DMS153 (cell line): ENCODE results near the gene RAB37.

Source experiments
- DNase-seq: peaks from one replicate; lab custom pipeline; 2025; lab: John Stamatoyannopoulos, UW

Gene RAB37

DNA sequence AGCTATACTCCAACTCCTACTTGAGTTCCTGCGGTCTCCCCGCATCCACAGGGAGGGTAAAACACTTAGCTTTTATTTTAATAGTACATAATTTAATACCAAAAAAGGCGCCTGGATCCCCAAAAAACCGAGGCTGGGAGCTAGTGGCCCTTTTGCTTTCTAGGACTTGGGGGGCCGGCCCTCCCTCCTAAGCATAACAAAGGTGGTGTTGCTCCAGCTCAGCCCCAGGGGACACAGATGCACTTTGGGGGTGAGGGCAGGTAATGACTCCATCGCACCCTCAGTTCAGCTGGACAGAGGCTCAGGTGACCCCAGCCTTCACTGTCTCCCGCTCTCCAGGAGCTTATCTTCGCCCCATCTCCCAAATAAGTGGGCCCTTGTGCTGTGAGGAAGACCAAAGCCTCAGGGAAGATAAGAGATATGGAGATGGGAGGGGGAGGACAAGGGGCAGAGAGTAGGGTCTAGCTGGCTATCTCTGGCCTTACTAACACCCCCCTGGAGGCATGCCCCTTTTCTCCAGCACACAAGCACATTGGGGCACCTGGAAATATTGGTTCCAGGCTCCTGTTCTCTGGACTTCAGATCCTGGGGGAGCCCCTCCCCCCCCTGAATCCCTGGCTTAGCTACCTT, 8.6 kb downstream of the RAB37 start:
- DNase-seq = no peak

DNA sequence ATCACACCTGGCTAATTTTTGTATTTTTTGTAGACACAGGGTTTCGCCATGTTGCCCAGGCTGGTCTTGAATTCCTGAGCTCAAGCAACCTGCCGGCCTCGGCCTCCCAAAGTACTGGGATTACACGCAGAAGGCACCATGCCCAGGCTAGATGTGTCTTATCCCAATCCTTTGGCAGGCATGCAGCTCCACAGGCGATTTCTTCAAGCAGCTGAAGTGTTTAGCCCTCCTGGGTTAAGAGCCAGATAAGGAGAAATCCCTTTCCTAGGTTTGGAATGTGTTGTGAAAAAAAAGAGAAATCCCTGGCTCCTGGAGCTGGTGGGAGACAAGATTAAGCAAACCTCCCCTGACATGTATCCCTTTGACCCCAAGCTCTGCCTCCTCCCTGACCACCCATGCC, 9.3 kb downstream of the RAB37 start:
- DNase-seq = no peak

DNA sequence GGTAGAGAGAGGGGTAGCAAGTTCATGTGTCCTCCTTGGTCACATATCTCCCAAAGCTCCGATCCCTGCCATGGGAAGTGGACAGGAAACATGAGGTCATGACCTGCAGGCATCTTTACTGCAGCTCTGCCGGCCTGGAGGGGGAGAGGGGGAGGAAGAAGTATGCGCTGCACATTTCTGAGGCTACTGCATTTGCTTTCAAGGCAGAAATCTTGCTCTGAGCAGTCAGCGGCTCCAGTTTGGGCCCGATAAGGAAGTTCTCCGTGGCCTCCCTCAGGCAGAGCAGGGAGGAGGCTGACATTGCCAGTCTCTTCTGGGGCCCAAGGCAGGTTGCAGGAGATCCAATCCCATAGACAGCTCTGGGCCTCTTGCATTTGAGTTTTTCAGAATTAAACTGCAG, 9.9 kb downstream of the RAB37 start:
- no peak for DNase-seq

DNA sequence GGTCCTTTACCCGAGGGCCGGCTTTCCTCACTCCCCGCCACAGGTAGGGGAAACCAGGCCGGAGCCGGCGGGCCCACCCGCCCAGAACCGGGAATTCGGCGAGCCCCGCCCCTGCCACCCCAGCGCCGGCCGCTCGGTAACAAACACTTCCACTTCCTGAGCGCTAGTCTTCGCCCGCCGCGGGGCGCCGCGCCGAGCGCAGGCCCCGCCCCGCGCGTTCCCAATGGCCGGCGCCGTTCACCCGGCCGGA, 11.1 kb downstream of the RAB37 start:
- peak; percentile 82 for DNase-seq

DNA sequence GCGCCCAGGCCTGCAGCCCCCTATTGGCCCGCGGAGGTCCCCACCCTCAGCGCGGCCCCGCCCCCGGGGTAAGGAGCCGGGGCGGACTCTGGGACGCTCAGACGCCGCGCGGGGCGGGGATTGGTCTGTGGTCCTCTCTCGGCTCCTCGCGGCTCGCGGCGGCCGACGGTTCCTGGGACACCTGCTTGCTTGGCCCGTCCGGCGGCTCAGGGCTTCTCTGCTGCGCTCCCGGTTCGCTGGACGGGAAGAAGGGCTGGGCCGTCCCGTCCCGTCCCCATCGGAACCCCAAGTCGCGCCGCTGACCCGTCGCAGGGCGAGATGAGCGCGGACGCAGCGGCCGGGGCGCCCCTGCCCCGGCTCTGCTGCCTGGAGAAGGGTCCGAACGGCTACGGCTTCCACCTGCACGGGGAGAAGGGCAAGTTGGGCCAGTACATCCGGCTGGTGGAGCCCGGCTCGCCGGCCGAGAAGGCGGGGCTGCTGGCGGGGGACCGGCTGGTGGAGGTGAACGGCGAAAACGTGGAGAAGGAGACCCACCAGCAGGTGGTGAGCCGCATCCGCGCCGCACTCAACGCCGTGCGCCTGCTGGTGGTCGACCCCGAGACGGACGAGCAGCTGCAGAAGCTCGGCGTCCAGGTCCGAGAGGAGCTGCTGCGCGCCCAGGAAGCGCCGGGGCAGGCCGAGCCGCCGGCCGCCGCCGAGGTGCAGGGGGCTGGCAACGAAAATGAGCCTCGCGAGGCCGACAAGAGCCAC, 11.6 kb downstream of the RAB37 start, which contains the start of gene NHERF1:
TSS of gene NHERF1 (plus strand) at position 100 of the 750 bp plus-strand sequence. CDS start at position 319, 219 bp downstream.
- DNase-seq = no peak

DNA sequence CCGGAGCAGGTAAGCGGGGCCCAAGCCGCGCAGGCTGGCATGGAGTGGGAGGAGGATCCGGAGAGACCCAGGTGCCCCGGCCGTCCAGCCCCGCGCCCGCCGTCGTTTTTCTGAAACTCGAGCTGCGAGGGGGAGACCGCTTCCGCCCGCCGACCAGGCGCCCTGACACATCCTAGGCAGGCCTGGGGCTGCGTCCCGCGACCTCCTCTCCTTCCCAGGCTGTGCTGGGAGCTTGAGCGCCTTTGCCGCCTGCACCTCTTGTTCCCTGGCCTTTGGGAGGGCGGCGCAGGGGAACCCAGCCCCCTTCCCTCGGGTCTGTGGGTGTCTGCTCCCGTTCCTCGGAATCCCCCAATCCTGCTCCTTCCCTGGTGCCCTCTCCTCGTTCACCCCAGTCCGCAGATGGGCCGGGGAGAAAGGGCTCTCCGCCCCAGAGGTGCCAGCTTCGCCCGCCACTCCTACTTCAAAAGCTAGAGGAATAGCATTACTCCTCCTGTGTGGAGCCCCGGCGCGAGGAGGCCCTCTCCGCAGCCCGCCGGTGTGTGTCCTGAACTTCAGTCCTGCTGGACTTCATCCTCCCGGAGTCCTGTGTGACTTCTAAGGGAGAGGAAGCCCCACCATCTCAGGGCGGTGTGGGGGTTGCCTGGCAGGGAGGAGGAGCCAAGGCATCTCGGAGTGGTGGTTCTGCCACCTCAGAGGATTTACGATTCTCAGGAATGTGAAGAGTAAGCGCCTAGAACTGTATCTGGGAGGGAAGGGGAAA, 12.4 kb downstream of the RAB37 start:
- no peak for DNase-seq

DNA sequence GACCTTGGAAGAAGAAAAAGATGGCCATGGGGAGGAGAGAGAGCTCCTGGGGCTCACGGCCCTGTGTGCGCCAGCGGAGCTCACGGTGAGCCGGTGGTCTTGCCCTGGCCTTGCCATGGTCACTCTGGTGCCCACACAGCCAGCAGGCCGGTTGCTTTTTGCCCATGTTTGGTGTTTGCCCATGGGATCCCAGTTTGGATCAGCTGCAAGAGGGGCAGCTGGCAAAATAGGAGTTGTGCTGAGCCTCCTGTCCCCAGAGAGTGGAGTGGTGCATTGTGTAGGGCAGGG, 12.9 kb downstream of the RAB37 start:
- DNase-seq = no peak

DNA sequence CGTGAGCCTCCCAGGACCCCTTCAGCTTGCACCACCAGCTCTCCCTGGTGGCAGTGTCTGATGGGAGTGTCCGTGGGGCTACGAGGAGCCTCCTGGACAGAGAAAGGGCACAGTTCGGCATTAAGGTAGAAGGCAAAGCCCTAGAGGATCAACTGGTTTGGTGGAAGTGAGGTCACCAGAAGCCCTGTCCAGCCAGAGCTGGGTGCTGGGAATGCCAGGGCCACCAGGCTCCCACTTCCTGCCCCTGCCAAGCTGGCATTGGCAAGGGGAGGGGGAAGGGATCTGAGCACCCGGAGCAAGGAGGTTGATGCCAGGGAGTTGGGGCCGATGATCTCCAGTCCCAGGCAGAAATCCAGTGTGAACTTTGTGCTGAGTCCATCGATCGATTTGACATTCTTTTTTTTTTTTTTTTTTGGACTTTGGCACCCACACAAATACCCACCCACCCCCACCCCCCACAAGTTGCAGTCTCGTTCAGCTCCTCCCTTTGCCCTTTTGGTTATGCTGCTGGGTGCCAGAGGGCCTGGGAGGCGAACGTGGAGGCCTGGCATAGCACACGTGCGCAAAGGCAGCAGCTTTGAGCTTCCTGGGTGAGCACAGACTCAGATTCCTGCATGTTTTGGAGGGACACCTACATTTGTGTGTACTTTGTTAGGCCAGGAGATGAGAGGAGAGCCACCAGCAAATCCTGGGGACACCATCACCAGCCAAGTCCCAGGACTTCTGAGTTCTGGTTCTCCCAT, 13.4 kb downstream of the RAB37 start:
- DNase-seq = no peak

DNA sequence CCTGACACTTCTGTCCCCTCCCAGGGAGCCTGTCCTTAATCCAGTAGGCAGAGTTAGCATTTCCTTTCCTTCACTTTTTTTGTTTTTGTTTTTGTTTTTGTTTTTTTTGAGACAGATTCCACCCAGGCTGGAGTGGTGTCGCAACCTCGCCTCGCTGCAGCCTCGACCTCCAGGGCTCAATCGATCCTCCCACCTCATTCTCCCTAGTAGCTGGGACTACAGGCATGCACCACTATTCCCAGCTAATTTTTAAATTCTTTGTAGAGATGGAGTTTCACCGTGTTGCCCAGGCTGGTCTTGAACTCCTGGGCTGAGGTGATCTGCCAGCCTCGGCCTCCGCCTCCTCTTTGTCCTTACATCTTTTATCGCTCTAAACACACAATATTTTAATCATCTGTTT, 15.4 kb downstream of the RAB37 start:
- no peak for DNase-seq

DNA sequence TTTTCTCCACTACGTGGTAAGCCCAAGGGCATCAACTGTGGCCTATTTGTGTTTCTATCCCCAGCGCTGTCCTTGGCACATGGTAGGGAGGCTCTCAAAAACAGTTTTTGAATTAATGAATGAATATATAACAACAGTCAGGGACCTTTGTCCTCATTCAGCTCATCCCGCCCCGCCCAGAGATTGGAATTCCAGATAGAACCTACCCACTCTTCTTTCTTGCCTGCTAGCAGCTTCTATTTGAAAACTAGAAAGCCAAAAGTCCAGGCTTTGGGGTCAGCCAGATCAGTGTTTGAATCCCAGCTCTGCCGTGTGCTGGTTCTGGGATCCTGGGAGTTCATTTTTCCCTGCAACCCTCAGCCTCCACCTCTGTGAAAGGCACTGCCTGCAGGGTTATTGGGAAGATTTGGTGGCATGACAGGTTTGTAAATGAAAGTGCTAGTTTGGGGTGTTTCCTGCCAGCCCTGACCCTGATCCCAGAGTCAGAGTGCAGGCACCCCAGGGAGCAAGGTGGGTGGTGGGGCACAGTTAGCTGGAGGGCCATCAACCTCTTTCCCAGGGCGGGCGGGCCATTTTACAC, 15.9 kb downstream of the RAB37 start:
- DNase-seq = no peak

DNA sequence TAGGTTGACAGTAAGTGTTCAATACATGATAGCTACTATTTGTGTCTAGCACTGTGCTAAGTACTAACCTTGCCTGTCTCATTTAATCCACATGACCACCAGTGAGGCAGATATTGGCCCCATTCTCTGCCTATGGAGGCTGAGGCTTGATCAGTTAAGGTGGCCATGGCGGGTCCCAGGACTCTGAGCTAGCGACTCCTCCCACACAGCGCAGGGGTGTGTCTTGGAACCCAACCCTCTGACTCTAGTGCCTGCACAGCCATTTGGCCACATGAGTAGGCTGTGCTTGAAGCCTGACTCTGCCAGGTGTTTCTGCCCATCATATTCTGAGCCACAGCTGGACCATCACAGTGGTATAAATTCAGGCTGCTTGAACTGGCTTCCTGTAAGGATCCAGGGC, 17.8 kb downstream of the RAB37 start:
- no peak for DNase-seq

DNA sequence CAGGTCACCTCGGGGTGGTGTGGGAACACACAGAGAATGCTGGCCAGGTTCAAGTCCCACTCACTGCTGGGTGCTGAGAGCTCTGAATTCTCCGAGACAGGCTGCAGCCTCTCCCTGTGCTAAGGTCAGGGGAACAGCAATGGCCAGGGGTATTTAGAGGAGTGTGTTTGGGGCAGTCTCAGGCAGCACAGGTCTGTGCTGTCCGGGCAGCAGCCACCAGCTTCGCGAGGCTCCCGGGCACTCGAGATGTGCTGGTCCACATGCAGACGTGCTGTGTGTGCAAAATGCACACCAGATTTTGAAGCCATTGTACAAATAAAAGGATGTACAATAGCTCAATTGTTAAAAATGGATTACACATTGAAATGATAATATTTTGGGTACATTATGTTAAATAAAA, 18.5 kb downstream of the RAB37 start:
- no peak for DNase-seq

DNA sequence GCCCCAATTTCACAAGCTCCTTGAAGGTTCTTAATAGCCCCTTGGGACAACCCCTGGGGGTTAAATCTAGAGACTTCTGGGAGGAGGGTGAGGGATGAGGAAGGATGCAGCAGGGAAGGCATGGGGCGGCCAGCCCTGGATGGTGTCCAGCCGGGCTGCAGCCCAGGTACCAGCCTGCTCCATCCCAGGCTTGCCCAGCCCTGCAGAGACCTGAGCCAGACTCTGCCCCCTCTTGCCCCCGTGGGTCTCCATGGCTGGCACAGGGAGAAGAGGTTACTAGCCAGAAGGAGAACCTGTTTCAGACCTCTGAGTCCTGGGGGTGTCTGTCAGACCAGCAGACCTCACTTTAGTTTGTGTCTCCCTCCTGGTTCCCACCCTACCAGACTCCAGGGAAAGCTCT, 19.8 kb downstream of the RAB37 start:
- DNase-seq = no peak

DNA sequence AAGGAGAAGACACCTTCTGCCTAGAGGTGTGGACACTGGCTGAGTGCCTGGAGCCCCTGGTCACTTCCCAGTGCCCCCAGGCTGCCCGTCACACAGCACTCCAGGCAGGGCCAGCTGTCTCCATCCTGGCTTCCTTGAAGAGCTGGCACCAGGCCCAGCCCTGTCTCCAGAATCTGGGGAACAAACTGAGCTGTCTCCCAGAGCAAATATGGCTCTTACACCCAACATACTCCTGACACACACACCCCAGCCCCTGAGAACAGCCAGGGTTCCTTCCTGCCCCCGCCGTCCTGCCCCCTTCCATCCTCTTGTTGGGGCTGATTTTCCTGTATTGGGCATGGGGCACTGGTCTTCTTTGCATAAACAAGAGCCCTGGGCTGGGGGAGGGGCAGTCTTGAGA, 20.4 kb downstream of the RAB37 start:
- peak; percentile 23 for DNase-seq

DNA sequence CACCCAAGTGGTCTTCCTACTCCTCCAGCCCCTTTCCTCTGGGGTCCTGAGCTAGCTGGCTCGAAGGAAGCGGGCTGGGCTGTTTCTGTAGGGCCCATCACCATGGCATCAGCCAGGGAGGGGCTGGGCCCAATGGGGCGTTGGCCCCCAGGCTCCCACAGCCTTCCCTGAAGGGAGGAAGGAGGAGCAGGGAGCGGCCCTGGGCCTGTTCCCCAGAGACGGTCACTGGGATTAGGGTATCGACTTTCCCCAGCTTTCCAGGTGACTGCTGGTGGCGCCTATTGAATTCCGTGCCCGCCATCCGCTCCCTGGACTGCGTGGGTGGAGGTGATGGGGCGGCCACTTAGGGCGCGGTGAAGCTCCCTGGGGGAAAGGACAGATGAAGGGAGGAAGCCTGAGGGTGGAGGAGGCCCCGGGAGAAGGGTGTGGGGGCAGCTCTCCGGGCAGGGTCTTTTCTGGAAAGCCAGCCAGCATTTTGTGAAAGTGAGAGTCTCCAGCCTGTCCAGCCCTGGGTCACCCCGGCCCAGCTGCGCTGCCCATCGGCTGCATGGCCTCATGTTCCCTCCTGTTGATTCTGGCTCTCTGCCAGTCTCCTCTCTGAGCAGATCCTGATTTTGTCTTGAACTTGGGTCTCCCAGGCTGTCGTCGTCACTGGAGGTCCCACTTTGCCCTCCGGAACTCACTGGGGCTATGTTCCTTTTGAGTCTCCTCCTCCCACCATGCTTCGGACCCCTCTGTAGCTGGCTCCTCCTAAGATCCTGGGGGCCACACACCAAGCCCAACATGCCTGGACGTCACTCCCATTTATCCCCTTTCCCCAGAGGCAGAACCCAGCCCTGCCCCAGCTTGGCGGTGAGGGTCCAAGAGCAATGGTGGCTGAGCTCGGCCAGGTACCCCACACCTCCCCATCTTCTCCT, 21.1 kb downstream of the RAB37 start:
- peak; percentile 65 for DNase-seq

DNA sequence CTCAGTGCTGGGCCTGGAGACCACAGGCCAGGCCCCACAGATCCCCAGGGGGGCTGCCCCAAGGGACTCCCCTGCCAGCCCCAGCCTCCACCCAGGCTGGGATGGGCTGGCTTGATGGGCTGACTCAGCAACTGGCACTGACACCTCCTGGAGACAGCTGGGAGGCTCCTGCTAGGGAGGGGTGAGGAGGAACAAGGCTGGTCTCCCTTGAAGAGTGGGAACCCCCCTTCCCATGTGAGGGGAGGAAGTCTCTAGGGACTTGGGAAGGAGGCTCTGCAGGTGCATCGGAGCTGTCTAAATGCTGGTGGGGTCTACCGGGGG, 21.8 kb downstream of the RAB37 start:
- no peak for DNase-seq

DNA sequence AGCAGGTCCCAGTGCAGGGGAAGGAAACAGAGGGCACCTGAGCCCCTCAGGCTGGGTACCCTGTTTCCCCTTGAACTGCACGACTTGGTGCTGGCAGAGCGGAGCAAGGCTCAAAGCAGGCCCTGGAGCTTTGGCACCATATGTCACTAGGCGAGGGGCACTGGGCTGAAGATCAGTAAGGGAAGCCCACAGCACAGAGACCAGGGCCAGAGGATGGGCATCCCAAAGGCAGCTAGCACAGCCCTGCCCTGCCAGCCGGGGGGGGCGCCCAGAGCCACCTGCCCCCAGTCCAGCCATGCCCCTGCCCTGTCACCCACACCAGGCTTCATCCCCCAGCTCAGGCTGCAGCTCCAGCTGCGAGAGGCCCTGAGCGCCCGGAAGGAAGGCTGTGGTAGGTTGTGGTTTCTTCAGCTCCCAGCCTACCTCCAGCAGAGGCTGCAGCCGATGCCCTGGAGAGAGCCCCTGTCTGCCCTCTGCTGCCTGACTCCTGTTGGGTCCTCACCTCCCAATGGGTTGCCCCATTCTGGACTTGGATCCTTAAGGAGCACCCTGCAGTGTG, 22.3 kb downstream of the RAB37 start:
- DNase-seq = no peak

DNA sequence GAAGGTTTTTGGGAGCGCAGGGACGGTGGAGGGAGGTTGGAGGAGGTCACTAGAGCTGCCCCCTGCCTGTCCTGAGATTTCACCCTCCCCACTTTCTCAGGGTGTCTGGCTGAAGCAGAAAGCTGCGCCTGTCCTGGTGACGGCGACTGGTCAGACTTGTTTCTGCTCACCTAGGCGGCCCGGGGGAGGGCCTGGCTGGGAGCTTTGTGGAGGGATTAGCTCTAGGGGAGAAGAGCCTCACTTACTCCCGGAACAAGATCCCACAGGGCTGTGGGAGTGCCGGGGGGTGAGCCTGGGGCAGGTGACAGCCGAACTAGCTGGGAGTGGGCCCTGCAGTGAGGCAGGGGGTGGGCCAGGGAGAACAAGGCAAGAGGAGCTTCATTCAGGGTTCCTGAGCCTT, 22.9 kb downstream of the RAB37 start:
- no peak for DNase-seq

DNA sequence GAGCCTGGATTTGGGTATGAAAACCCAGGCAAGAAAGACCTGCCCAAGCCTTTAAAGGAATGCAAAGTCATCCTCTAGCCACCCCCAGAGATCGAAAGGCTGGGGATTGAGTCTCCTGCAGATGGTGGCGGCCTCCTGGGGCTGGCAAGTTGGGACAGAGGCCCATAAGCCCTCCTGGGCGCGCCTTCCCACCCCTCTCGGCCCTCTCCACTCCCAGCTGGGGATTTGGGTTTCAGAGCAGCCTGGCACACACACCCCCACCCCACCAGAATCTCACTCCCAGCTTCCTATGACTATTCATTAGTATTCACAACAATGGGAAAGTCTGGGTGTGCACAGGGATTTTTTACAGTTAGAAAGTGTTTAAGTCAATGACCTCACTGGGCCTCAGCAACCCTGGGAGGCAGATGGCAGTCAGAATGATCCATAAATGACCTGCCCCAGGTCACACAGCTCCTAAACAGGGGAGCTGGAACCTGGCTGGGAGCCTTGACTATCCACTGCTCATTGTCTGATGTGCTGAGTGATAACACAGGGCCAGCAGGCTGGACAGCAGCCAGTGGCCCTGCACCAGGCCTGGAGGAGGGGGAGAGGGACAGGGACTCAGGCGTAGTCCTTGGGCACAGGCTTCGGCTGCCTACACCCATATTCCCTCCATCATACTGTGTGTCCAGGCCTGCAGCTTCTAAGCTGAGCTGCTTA, 23.5 kb downstream of the RAB37 start:
- DNase-seq = no peak

DNA sequence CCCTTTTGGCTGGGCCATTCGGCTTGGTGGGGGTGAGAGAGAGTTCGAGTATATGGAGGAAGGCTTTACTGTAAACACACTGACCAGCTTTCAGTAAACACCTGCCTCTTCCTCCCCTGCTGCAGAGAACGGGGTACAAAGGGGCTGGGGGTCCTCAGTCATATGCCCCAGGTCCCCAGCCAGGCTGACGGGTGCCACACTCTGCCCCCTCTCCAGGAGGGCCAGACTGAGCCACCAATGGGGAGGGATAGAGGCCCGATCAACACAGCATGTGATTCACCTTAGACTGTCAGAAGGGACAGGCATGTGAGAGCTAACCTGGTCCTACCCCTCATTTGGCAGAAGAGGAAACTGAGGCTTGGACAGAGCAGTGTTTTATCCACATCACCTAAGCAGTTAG, 24.4 kb downstream of the RAB37 start:
- no peak for DNase-seq

DNA sequence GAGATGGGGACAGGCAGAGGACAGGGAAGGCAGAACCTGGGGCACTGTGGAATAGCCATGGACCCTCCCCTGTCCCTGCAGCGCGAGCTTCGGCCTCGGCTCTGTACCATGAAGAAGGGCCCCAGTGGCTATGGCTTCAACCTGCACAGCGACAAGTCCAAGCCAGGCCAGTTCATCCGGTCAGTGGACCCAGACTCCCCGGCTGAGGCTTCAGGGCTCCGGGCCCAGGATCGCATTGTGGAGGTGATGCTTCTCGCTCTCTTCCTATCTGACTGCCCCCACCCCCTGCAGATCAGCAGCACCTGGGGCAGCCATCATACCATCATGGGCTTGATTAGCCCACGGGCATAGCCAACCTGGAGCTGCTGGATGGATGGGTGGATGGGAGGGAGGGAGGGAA, 24.9 kb downstream of the RAB37 start:
- DNase-seq = no peak
